Measurements from ENCODE around the gene CACNA1D.

GRCh38 chr3:53795176-53795575 lies 300.8 kb downstream of the CACNA1D start:
- TF ChIP-seq, protein P1, sequence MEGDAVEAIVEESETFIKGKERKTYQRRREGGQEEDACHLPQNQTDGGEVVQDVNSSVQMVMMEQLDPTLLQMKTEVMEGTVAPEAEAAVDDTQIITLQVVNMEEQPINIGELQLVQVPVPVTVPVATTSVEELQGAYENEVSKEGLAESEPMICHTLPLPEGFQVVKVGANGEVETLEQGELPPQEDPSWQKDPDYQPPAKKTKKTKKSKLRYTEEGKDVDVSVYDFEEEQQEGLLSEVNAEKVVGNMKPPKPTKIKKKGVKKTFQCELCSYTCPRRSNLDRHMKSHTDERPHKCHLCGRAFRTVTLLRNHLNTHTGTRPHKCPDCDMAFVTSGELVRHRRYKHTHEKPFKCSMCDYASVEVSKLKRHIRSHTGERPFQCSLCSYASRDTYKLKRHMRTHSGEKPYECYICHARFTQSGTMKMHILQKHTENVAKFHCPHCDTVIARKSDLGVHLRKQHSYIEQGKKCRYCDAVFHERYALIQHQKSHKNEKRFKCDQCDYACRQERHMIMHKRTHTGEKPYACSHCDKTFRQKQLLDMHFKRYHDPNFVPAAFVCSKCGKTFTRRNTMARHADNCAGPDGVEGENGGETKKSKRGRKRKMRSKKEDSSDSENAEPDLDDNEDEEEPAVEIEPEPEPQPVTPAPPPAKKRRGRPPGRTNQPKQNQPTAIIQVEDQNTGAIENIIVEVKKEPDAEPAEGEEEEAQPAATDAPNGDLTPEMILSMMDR (IDR thresholded peaks at IDR 0.05), result no peak
- no peak for TF ChIP-seq EP300 (IDR thresholded peaks at IDR 0.05)
- no peak for TF ChIP-seq POLR2AphosphoS5 (IDR thresholded peaks at IDR 0.05)
- TF ChIP-seq POLR2A (IDR thresholded peaks at IDR 0.05; ENCODE audit: low read depth), result no peak

Measured in esophagus muscularis mucosa (tissue), 4 donors.